Measurements from ENCODE around the gene FBXO7. TPM values are rescaled to one million over a fixed set of nuclear protein-coding genes. Genes with fewer than 3 reads are reported as not detected.

FBXO7 gene
- total RNA-seq, 1 donor: 67.4 TPM

- H3K4me3 ChIP-seq (ENCODE audit: low read depth, low read length): no peak overlapping the region
- no peak for DNase-seq (ENCODE audit: low read depth)
- TF ChIP-seq CTCF (IDR thresholded peaks at IDR 0.05; ENCODE audit: insufficient read depth, low read length): no peak
These were observed 27.5 kb downstream of the FBXO7 start for GRCh38 chr22:32501836-32502752.

GRCh38 chr22:32509045-32509444, 34.4 kb downstream of the FBXO7 start:
- H3K4me3 ChIP-seq (ENCODE audit: low read depth, low read length): no peak overlapping the region
- TF ChIP-seq CTCF (IDR thresholded peaks at IDR 0.05; ENCODE audit: insufficient read depth, low read length): no peak
- DNase-seq (ENCODE audit: low read depth): no peak

- no peak for TF ChIP-seq CTCF (IDR thresholded peaks at IDR 0.05; ENCODE audit: insufficient read depth, low read length)
- DNase-seq (ENCODE audit: low read depth): no peak
- H3K4me3 ChIP-seq (ENCODE audit: low read depth, low read length): no peak overlapping the region
These were observed 36.7 kb downstream of the FBXO7 start for GRCh38 chr22:32511274-32511673.

- H3K4me3 ChIP-seq (ENCODE audit: low read depth, low read length): no peak overlapping the region
- TF ChIP-seq CTCF (IDR thresholded peaks at IDR 0.05; ENCODE audit: insufficient read depth, low read length): no peak
- no peak for DNase-seq (ENCODE audit: low read depth)
These were observed 37.2 kb downstream of the FBXO7 start for GRCh38 chr22:32511776-32512175.

- no peak for TF ChIP-seq CTCF (IDR thresholded peaks at IDR 0.05; ENCODE audit: insufficient read depth, low read length)
- DNase-seq (ENCODE audit: low read depth): no peak
- H3K4me3 ChIP-seq (ENCODE audit: low read depth, low read length): no peak overlapping the region
These were observed 37.8 kb downstream of the FBXO7 start for GRCh38 chr22:32512267-32512982.

GRCh38 chr22:32515084-32515483, 40.5 kb downstream of the FBXO7 start:
- DNase-seq (ENCODE audit: low read depth): no peak
- no peak overlapping the region for H3K4me3 ChIP-seq (ENCODE audit: low read depth, low read length)
- TF ChIP-seq CTCF (IDR thresholded peaks at IDR 0.05; ENCODE audit: insufficient read depth, low read length): no peak

Measured in fibroblast of the aortic adventitia (primary cell).